NCI-H2227 (cell line): Measurements from ENCODE around the gene BEND7.
"Not testable (repeated sequence)": the region's sequence is repeated elsewhere in the genome, so short reads cannot be mapped to it uniquely, and the experiment has no call there.

ENCODE experiments used
- DNase-seq: peaks from one replicate; lab custom pipeline; 2025; ENCODE audit not compliant: unreplicated experiment; lab: John Stamatoyannopoulos, UW

BEND7 gene

GRCh38 chr10:13427943-13428342, 100.9 kb downstream of the BEND7 start:
- not testable (repeated sequence) for DNase-seq

DNA sequence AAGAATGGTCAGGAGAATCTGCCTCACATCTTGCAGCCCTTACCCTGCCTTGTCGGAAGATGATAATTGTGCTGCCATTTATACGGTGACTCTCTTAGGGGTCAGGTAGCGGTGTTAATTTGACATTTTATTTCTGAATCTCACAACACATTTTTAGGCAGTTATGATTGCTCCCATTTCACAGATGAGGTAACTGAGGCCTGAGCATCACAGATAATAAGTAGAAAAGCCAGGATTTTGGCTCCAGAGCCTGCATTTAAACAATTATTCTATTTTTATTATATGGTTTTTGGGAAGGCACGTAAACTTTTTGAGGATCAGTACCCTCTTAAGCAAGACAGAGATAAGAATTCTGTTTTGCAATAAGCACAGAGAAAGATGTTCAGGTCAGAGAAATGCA, 103.4 kb downstream of the BEND7 start:
- no peak for DNase-seq

- DNase-seq, result no peak
Observed at GRCh38 chr10:13422800-13423199, 106.0 kb downstream of the BEND7 start.

GRCh38 chr10:13421382-13421917, 107.4 kb downstream of the BEND7 start:
- no peak for DNase-seq

- no peak for DNase-seq
Observed at GRCh38 chr10:13420532-13421307, 108.1 kb downstream of the BEND7 start.

DNA sequence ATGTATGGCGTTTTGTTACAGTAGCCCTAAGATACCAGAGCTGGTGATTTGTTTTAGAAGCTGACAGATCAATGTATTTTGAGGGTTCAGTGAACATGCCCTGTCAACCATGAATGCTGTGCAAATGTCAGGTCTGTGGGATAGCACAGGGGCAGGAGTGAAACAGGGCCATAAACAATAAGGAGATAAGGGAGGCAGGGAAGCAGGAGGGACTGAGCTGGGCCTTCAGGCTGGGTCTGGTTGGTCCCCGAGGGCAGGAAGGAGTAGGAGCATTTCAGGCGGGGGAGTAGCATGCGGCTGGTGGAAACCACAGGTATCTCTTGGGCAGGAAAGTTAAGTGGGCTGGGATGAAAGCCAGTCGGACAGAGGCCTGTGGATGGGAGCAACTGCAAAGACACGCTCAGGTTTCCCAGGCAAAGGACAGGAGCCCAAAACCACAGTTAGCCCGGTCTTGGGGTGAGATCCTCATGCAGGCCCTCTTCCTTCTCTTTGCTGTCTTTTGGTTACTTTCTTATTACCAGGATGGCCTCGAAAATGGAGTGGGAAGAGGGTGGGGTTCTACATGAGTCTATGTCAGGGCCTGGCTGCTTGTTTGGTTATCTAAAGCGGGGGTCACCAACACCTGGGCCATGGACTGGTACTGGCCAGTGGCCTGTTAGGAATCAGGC, 111.2 kb downstream of the BEND7 start:
- DNase-seq, result no peak

GRCh38 chr10:13416760-13417159, 112.1 kb downstream of the BEND7 start:
- no peak for DNase-seq

DNA sequence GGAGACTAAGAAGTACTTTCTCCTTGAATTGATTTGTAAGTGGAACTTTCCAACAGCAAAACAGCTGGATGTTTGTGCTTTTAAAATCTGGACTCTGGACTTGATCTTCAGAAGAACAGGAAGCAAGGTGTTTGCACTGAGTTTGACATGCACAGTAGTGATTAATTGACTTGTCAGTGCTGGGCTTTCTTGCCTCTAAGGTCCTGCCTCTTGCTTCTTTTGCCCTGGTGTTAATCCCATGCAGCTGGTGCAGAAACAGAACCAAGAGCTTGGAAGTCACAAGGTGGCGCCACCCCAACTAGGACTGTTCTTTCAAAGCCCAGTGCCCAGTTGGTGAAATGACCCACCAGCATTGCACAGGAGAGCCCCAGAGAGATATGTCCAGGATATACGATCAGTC, 114.0 kb downstream of the BEND7 start:
- no peak for DNase-seq

GRCh38 chr10:13414137-13414536, 114.7 kb downstream of the BEND7 start:
- no peak for DNase-seq

- no peak for DNase-seq
Observed at GRCh38 chr10:13412894-13413293, 115.9 kb downstream of the BEND7 start.

- DNase-seq, result no peak
Observed at GRCh38 chr10:13404791-13405190, 124.0 kb downstream of the BEND7 start.

- DNase-seq, result no peak
Observed at GRCh38 chr10:13404305-13404759, 124.5 kb downstream of the BEND7 start.

DNA sequence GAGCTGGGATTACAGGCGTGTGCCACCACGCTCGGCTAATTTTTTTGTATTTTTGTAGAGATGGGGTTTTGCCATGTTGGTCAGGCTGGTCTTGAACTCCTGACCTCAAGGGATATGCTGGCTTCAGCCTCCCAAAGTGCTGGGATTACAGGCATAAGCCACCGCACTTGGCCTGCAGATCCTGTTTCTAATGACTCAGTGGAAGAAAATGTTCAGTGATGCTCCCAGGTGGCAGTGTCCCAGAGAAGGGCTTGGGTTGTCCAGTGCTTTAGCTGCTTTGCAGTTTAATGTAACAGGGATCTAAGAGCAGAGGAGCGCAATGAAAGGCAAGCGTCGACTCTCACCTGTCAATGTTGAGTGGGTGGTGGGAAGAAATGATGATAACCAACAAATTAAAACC, 125.4 kb downstream of the BEND7 start:
- not testable (repeated sequence) for DNase-seq

- DNase-seq, result no peak
Observed at GRCh38 chr10:13402021-13402420, 126.8 kb downstream of the BEND7 start.

DNA sequence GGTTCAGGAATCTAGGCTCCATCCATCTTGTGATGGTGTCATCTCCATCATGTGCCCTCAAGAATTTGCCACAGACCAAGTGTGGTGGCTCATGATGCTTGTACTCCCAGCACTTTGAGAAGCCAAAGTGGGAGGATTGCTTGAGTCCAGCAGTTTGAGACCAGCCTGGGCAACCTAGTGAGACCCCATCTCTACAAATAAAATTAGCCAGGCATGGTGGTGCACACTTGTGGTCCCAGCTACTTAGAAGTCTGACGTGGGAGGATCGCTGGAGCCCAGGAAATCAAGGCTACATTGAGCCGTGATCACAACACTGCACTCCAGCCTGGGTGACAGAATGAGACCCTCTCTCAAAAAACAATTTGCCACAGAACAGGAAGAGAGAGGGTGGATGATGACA, 127.7 kb downstream of the BEND7 start:
- DNase-seq, result no peak

GRCh38 chr10:13400196-13400965, 128.4 kb downstream of the BEND7 start:
- DNase-seq, result no peak

DNA sequence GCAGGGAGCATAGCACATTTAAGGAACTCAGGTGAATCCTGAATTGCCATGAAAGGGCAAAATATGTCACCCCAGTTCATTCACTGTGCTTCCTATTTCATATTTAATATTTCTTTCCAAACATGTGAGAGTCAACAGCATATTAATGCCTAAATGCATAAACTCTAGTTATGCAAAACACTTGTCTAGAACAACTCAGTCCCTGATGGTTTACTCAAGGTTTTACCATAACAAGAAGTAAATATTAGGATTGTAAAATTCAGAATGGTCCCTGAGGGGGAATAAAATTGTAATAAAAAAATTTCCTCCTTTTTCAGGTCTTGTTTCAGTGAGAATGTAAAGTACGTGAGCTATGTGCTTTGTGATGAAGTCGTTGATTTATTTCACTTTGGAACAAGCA, 129.1 kb downstream of the BEND7 start:
- DNase-seq, result no peak

DNA sequence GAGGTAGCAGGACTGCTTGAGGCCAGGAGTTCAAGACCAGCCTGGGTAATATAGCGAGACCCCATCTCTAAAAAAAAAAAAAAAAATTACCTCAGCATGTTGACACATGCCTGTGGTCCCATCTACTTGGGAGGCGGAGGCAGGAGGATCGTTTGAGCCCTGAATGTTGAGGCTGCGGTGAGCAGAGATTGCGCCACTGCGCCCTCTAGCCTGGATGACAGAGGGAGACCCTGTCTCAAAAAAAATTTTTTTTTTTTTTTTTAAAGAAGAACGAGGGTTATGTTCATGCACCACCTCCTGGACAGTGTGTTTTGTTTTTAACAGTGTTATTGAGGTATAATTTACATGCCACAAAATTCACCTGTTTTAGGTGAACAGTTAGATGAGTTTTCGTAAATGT, 129.6 kb downstream of the BEND7 start:
- no peak for DNase-seq

GRCh38 chr10:13397052-13397451, 131.8 kb downstream of the BEND7 start:
- no peak for DNase-seq

GRCh38 chr10:13396369-13396768, 132.4 kb downstream of the BEND7 start:
- DNase-seq, result no peak

GRCh38 chr10:13395540-13395939, 133.3 kb downstream of the BEND7 start:
- DNase-seq, result no peak

DNA sequence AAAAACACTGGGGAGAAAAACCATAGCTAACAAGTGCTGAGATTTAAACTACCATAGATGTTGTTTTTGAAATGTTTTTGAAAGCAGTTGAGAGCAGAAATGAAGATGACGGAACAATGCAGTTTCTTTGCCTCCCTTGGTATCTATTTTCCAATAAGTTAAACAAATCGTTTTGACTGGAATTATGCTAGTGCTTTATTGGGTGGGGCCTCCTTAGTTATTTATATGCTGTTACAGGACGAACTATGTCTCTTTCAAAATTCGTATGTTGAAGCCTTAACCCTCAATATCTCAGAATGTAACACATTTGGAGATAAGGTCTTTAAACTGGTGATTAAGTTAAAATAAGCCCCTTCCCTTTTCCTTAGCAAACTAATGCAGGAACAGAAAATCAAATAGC, 135.2 kb downstream of the BEND7 start:
- no peak for DNase-seq
